DOHH2 (cell line): Measurements from ENCODE around the gene SMYD5.

Experiments
- H3F3A ChIP-seq: fragments of 200-600 bp; sonication (generic), shearing (Covaris generic); 2 replicates; pipeline ENCODE4 v1.6.0; 2016; ENCODE audit warnings: antibody characterized with exemption, mild to moderate bottlenecking; ENCODE audit not compliant: control insufficient read depth, insufficient read depth
- H3K27ac ChIP-seq: fragments of 200-600 bp; sonication (generic); 2 replicates; pipeline ENCODE4 v1.5.1; 2014; ENCODE audit warnings: low read depth, mild to moderate bottlenecking, low read length, moderate library complexity
- H3K27me3 ChIP-seq: fragments of 200-600 bp; sonication (generic); 2 replicates; pipeline ENCODE4 v1.6.1; 2014; ENCODE audit warnings: mild to moderate bottlenecking, low read length, mixed read lengths; ENCODE audit not compliant: control insufficient read depth
- H3K36me3 ChIP-seq: fragments of 200-600 bp; sonication (generic); 2 replicates; pipeline ENCODE4 v1.6.1; 2014; ENCODE audit warnings: mild to moderate bottlenecking, low read length, moderate library complexity, mixed read lengths; ENCODE audit not compliant: control insufficient read depth
- H3K4me1 ChIP-seq: fragments of 200-600 bp; sonication (generic); 2 replicates; pipeline ENCODE4 v1.6.1; 2014; ENCODE audit warnings: mild to moderate bottlenecking, low read length, mixed read lengths; ENCODE audit not compliant: control insufficient read depth
- H3K4me2 ChIP-seq: fragments of 200-600 bp; sonication (generic); 2 replicates; pipeline ENCODE4 v1.6.0; 2014; ENCODE audit warnings: mild to moderate bottlenecking, low read length, moderate library complexity
- H3K4me3 ChIP-seq: fragments of 200-600 bp; sonication (generic); 2 replicates; pipeline ENCODE4 v1.5.1; 2014; ENCODE audit warnings: mild to moderate bottlenecking, low read length, mixed read lengths
- H3K79me2 ChIP-seq: fragments of 200-600 bp; sonication (generic); 2 replicates; pipeline ENCODE4 v1.6.1; 2014; ENCODE audit warnings: mild to moderate bottlenecking, low read length, mixed read lengths; ENCODE audit not compliant: control insufficient read depth
- H3K9me2 ChIP-seq: fragments of 200-600 bp; sonication (generic); replicated peaks from 2 replicates; pipeline ENCODE4 v1.6.1; 2014; ENCODE audit warnings: mild to moderate bottlenecking, low read length, mixed read lengths; ENCODE audit not compliant: control insufficient read depth
- H3K9me3 ChIP-seq: fragments of 200-600 bp; sonication (generic); 2 replicates; pipeline ENCODE4 v1.6.1; 2014; ENCODE audit warnings: antibody characterized with exemption, low read length, mixed read lengths; ENCODE audit not compliant: control insufficient read depth, insufficient read depth
- H4K20me1 ChIP-seq: fragments of 200-600 bp; sonication (generic); 2 replicates; pipeline ENCODE4 v1.6.0; 2014; ENCODE audit warnings: low read depth, mild to moderate bottlenecking, antibody characterized with exemption, low read length, moderate library complexity; ENCODE audit not compliant: control insufficient read depth, insufficient read depth
- CTCF ChIP-seq: fragments of 200-600 bp; sonication (generic); IDR thresholded peaks from one replicate; pipeline ENCODE4 v1.5.1; 2014; ENCODE audit warnings: antibody characterized with exemption, mild to moderate bottlenecking, low read depth, low read length; ENCODE audit not compliant: poor library complexity, severe bottlenecking
- EZH2phosphoT487 ChIP-seq: fragments of 200-600 bp; sonication (generic); IDR thresholded peaks from 2 replicates; pipeline ENCODE4 v1.6.1; 2017; ENCODE audit warnings: borderline replicate concordance, mild to moderate bottlenecking, antibody characterized with exemption, low read length, moderate library complexity, mixed read lengths

The SMYD5 gene

GRCh38 chr2:73257425-73258125 is 43.5 kb downstream of the SMYD5 start:
- no peak overlapping the region for H3K4me3 ChIP-seq
- H4K20me1 ChIP-seq: no peaks in the 10 kb centered on the region
- H3K36me3 ChIP-seq: peaks cover 86% of the 10 kb centered on the region
- H3K27ac ChIP-seq: no peak overlapping the region
- H3K79me2 ChIP-seq: no peaks in the 10 kb centered on the region
- TF ChIP-seq EZH2phosphoT487 (no peak), CTCF (no peak)
- H3K9me3 ChIP-seq: no peaks in the 10 kb centered on the region
- peaks cover 14% of the 10 kb centered on the region for H3K4me1 ChIP-seq
- no peaks in the 10 kb centered on the region for H3K27me3 ChIP-seq
- peaks cover 21% of the 10 kb centered on the region for H3F3A ChIP-seq
- no peaks in the 10 kb centered on the region for H3K9me2 ChIP-seq
- H3K4me2 ChIP-seq: no peak overlapping the region

- Histone ChIP-seq H4K20me1 (no peaks in the 10 kb centered on the region), H3F3A (peaks cover 14% of the 10 kb centered on the region), H3K27me3 (no peaks in the 10 kb centered on the region), H3K27ac (no peak overlapping the region), H3K9me3 (no peaks in the 10 kb centered on the region), H3K79me2 (no peaks in the 10 kb centered on the region), H3K36me3 (peaks cover 83% of the 10 kb centered on the region), H3K4me3 (no peak overlapping the region), H3K4me1 (peaks cover 14% of the 10 kb centered on the region), H3K4me2 (no peak overlapping the region), H3K9me2 (no peaks in the 10 kb centered on the region)
- TF ChIP-seq CTCF (no peak), EZH2phosphoT487 (no peak)
Observed at GRCh38 chr2:73258186-73258912, 44.3 kb downstream of the SMYD5 start.

GRCh38 chr2:73258913-73259215 is 44.8 kb downstream of the SMYD5 start:
- Histone ChIP-seq H3K79me2 (no peaks in the 10 kb centered on the region), H3K9me3 (no peaks in the 10 kb centered on the region), H3K4me1 (peaks cover 14% of the 10 kb centered on the region), H3F3A (peaks cover 9% of the 10 kb centered on the region), H3K4me2 (no peak overlapping the region), H3K36me3 (peaks cover 83% of the 10 kb centered on the region), H3K4me3 (no peak overlapping the region), H3K27ac (no peak overlapping the region), H4K20me1 (no peaks in the 10 kb centered on the region), H3K27me3 (no peaks in the 10 kb centered on the region), H3K9me2 (no peaks in the 10 kb centered on the region)
- no peak for TF ChIP-seq EZH2phosphoT487
- TF ChIP-seq CTCF: no peak
